ENCODE data around the gene ADCY5.
A peak's percentile ranks its signal among the peaks of the same experiment; 100 is the strongest.

The ADCY5 gene

DNA sequence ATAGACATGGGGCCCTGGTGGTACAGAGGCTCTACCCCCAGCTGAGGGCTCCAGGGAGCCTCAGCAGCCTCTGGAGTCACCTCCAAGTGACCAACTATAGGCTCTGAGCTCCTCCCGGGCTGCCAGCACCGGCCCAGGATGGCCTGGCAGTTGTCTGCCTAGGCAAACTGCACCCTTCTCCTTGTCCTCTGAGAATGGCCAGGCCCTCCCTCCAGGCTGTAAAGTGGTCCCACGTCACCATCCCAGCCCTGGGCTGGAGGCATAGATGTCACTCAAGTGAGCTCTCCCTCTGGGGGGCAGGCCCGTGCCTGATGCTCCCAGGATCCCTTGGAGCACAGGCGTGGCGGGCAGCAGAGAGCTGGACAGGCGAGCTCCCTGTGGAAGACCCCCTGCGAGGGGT lies 127.1 kb downstream of the ADCY5 start:
- Histone ChIP-seq H3K9me3 (ENCODE audit: control insufficient read depth, insufficient read depth, low read length) (no peaks in the 10 kb centered on the region), H3K27me3 (ENCODE audit: control insufficient read depth, insufficient read depth, low read length) (no peaks in the 10 kb centered on the region), H3K4me1 (ENCODE audit: control insufficient read depth, insufficient read depth, low read length) (peaks cover 12% of the 10 kb centered on the region), H3K36me3 (ENCODE audit: control insufficient read depth, insufficient read depth, low read length) (no peaks in the 10 kb centered on the region), H3K9ac (ENCODE audit: low read depth, low read length) (no peak overlapping the region), H3K4me3 (ENCODE audit: low read depth, low read length) (no peak overlapping the region)

DNA sequence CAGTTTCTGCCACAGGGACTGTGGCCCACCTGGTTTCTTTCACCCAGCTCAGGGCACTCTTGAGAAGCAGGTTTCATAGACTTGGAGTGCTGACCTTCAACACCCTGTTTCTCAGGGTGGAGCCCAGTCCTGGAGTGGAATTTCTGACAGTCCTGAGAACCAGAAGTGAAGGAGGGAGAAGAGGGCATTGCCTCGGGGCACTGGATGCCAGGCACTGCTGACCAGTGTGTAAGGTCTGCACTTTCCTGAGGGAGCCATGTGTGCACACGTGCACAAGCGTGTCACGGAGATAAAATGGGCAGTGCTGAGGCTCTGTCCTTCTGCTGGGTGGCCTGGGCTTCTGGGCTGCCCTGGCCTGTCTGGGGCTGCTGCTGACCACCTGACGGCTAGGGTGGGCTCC lies 128.7 kb downstream of the ADCY5 start:
- no peaks in the 10 kb centered on the region for H3K9me3 ChIP-seq (ENCODE audit: control insufficient read depth, insufficient read depth, low read length)

DNA sequence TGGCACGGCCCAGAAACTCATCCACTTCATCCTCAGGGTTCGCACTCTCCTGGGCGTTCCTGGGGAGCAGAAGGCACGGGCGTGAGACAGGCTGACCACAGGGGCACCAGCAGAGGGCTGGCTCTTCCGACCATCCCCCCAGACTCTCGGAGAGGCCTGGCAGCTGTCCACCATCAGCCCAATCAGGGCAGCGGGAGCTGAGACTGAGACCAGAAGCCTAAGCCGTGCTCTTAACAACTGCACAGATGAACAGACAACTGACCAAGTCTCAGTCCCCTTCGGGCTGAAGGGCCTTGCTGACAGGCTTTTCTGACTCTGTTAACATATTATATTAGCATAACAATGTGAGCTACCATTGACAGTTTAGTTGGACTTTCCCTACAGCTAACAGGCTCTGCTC lies 129.1 kb downstream of the ADCY5 start:
- Histone ChIP-seq H3K4me3 (ENCODE audit: low read depth, low read length) (no peak overlapping the region), H3K9me3 (ENCODE audit: control insufficient read depth, insufficient read depth, low read length) (no peaks in the 10 kb centered on the region), H3K4me1 (ENCODE audit: control insufficient read depth, insufficient read depth, low read length) (peaks cover 24% of the 10 kb centered on the region), H3K27me3 (ENCODE audit: control insufficient read depth, insufficient read depth, low read length) (no peaks in the 10 kb centered on the region), H3K9ac (ENCODE audit: low read depth, low read length) (peak overlapping the region; percentile 26), H3K36me3 (ENCODE audit: control insufficient read depth, insufficient read depth, low read length) (no peaks in the 10 kb centered on the region)

More for the DNA sequence above, 128.7 kb downstream of the ADCY5 start:
- H3K27me3 ChIP-seq (ENCODE audit: control insufficient read depth, insufficient read depth, low read length), result no peaks in the 10 kb centered on the region
- peaks cover 24% of the 10 kb centered on the region for H3K4me1 ChIP-seq (ENCODE audit: control insufficient read depth, insufficient read depth, low read length)
- no peak overlapping the region for H3K9ac ChIP-seq (ENCODE audit: low read depth, low read length)
- no peaks in the 10 kb centered on the region for H3K36me3 ChIP-seq (ENCODE audit: control insufficient read depth, insufficient read depth, low read length)
- peak overlapping the region; percentile 3 for H3K4me3 ChIP-seq (ENCODE audit: low read depth, low read length)

DNA sequence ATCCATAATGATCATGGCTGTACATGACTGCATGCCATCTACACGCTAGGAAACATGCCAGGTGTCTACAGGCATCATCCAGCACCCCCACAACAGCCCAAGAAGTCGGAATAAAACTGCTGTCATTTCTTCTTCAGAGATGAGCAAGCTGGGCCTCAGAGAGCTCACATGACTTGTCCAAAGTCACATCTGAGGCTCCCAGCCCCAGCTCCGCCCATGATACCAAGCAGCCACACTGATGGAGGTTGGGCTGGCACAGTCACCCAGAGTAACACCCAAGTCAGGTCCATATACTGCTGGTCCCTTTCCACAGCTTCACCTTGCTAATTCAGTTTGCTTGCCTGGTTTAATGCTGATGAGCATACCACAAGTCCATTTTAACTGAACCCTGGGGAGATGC lies 130.5 kb downstream of the ADCY5 start:
- H3K36me3 ChIP-seq (ENCODE audit: control insufficient read depth, insufficient read depth, low read length), result no peaks in the 10 kb centered on the region
- no peak overlapping the region for H3K9ac ChIP-seq (ENCODE audit: low read depth, low read length)
- H3K9me3 ChIP-seq (ENCODE audit: control insufficient read depth, insufficient read depth, low read length), result no peaks in the 10 kb centered on the region
- peaks cover 32% of the 10 kb centered on the region for H3K4me1 ChIP-seq (ENCODE audit: control insufficient read depth, insufficient read depth, low read length)
- H3K4me3 ChIP-seq (ENCODE audit: low read depth, low read length), result no peak overlapping the region
- no peaks in the 10 kb centered on the region for H3K27me3 ChIP-seq (ENCODE audit: control insufficient read depth, insufficient read depth, low read length)

DNA sequence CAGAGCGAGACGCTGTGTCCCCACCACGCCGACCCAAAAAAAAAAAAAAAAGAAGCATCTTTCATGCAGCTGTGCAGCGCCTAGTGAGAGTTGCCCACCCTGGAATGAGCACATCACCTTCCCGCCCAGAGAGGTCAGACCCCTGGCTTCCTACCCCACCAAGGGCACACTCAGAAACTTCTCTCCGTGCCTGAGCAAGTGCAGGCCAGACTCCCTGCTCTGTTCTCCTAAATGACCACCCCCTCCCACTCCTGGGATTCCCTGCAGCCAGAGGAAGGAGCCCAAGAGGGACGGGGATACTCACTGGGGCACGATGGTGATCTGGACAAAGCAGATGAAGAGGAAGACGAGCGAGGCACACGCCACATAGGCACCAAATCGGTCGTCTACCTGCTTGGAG lies 131.2 kb downstream of the ADCY5 start:
- peaks cover 32% of the 10 kb centered on the region for H3K4me1 ChIP-seq (ENCODE audit: control insufficient read depth, insufficient read depth, low read length)

DNA sequence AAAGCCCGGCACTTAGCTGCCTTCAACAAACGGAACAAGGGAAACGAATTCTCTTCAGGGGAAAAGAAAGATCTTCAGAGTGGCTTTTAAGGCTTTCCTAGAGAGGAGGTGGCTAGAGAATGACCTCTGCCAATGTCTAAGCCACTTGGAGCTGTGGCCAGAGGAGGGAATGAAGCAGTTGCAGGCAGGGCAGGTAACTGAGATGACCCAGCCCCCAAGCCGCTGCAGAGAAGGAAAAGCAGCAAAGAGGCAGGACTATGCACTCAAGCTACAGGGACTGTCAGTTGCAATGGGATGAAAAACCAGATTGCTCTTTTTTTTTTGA lies 133.7 kb downstream of the ADCY5 start:
- Histone ChIP-seq H3K4me3 (ENCODE audit: low read depth, low read length) (no peak overlapping the region), H3K9ac (ENCODE audit: low read depth, low read length) (peak overlapping the region; percentile 38), H3K4me1 (ENCODE audit: control insufficient read depth, insufficient read depth, low read length) (peaks cover 34% of the 10 kb centered on the region), H3K9me3 (ENCODE audit: control insufficient read depth, insufficient read depth, low read length) (no peaks in the 10 kb centered on the region), H3K36me3 (ENCODE audit: control insufficient read depth, insufficient read depth, low read length) (no peaks in the 10 kb centered on the region), H3K27me3 (ENCODE audit: control insufficient read depth, insufficient read depth, low read length) (no peaks in the 10 kb centered on the region)

More for the DNA sequence above, 131.2 kb downstream of the ADCY5 start:
- no peaks in the 10 kb centered on the region for H3K27me3 ChIP-seq (ENCODE audit: control insufficient read depth, insufficient read depth, low read length)
- H3K4me3 ChIP-seq (ENCODE audit: low read depth, low read length), result no peak overlapping the region
- H3K9ac ChIP-seq (ENCODE audit: low read depth, low read length), result no peak overlapping the region
- no peaks in the 10 kb centered on the region for H3K9me3 ChIP-seq (ENCODE audit: control insufficient read depth, insufficient read depth, low read length)
- H3K36me3 ChIP-seq (ENCODE audit: control insufficient read depth, insufficient read depth, low read length), result no peaks in the 10 kb centered on the region

DNA sequence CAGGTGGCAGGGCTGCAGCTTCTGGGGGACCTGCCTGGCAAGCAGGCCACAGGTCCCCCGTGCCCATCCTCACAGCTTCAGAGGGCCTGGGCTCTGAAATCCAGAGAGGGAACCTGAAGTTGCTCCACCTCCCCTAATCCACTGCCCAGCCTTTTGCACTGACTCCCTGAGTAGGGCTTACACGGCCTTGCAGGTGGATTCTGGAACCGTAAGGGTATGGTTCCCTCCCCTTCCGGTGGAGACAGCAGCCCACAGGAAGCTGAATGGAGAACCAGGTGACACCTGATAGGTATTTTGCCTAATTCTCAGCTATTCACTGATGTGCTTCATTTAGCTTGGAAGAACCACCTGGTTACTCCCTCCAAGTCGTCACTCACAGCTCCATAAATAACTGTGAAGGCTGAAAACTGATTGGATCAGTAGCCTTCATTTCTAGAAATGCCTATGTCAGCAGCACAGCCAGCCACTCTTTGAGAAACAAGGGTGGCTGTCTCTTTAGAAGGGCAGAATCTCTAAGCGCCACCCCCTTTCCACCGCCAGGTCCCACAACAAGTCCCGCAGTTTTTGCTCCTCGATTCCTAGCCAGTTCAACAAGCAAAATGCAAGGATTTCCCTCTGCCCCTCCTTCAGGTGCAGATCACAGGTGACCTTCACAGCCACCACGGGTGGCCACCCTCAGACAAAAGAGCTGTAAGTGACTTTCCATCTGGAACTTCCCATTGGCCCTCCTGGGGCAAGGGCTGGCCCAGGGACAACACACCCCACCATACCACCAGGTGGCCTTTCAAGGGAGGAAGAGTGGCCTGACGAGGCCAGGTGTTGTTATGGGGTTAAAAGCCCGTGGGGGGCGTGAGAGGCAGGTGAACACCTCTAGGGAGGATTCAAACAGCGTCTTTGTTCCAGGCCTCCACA lies 134.3 kb downstream of the ADCY5 start:
- peak overlapping the region; percentile 20 for H3K4me3 ChIP-seq (ENCODE audit: low read depth, low read length)
- peaks cover under 1% of the 10 kb centered on the region for H3K36me3 ChIP-seq (ENCODE audit: control insufficient read depth, insufficient read depth, low read length)
- H3K9ac ChIP-seq (ENCODE audit: low read depth, low read length), result peak overlapping the region; percentile 74
- H3K27me3 ChIP-seq (ENCODE audit: control insufficient read depth, insufficient read depth, low read length), result no peaks in the 10 kb centered on the region
- peaks cover 32% of the 10 kb centered on the region for H3K4me1 ChIP-seq (ENCODE audit: control insufficient read depth, insufficient read depth, low read length)
- H3K9me3 ChIP-seq (ENCODE audit: control insufficient read depth, insufficient read depth, low read length), result no peaks in the 10 kb centered on the region

DNA sequence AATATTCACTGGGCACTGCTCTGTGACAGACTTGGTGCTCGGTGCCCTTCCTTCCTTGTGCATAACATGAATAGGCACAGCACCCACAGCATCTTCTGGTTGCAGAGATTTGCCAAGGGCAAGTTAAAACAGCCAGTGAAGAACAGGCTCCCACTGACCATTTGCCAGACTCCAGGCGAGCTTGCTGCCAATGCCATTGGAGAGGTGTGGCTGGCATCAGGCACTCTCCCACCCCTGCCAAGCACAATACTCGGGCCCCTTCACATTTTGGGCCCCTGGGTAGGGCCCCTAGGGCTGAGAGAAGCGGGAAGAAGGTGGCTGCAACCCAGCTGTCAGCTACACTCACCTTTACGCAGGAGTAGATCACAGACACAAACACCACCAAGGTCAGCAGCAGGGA lies 135.0 kb downstream of the ADCY5 start:
- Histone ChIP-seq H3K36me3 (ENCODE audit: control insufficient read depth, insufficient read depth, low read length) (peaks cover 2% of the 10 kb centered on the region), H3K9me3 (ENCODE audit: control insufficient read depth, insufficient read depth, low read length) (no peaks in the 10 kb centered on the region), H3K9ac (ENCODE audit: low read depth, low read length) (peak overlapping the region; percentile 74), H3K27me3 (ENCODE audit: control insufficient read depth, insufficient read depth, low read length) (no peaks in the 10 kb centered on the region), H3K4me3 (ENCODE audit: low read depth, low read length) (peak overlapping the region; percentile 20), H3K4me1 (ENCODE audit: control insufficient read depth, insufficient read depth, low read length) (peaks cover 28% of the 10 kb centered on the region)

DNA sequence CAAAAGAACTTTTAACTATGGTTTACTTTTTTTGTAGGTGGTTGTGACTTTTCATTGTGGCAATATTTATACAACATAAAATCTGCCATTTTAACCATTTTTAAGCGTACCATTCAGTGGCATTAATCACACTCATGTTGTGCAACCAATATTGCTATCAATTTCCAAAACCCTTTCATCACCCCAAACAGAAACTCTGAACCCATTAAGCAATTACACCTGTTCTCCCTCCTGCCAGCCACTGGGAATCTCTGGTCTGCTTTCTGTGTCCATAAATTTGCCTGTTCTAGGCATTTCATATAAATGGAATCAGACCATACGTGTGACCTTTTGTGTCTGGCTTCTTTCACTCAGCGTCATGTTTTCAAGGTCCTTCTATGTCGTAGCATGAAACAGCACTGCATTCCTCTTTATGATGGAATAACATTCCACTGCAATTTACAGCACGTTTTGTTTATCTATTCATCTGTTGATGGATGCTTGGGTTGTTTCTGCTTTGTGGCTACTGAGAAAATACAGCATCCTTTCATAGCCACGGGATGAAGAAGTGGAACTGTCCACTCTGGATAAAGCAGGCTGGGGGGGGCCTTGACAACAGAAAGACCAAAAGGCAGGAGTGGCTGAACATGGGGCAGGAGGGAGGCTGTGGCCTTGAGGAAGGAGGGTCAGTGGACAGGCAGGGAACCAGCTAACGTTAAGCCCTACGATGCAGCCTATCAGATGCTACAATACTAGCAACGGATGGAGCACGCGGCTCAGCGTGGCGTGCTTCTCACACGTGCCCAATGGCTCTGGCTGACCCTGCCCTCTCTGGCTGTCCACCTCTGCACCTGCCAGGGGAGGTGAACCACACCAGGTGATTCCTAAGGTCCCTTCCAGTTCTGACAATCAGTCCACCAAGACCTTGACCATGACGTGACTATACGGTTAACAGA lies 136.3 kb downstream of the ADCY5 start:
- Histone ChIP-seq H3K9me3 (ENCODE audit: control insufficient read depth, insufficient read depth, low read length) (no peaks in the 10 kb centered on the region), H3K4me3 (ENCODE audit: low read depth, low read length) (no peak overlapping the region), H3K27me3 (ENCODE audit: control insufficient read depth, insufficient read depth, low read length) (no peaks in the 10 kb centered on the region), H3K9ac (ENCODE audit: low read depth, low read length) (no peak overlapping the region), H3K4me1 (ENCODE audit: control insufficient read depth, insufficient read depth, low read length) (peaks cover 28% of the 10 kb centered on the region), H3K36me3 (ENCODE audit: control insufficient read depth, insufficient read depth, low read length) (peaks cover 2% of the 10 kb centered on the region)

DNA sequence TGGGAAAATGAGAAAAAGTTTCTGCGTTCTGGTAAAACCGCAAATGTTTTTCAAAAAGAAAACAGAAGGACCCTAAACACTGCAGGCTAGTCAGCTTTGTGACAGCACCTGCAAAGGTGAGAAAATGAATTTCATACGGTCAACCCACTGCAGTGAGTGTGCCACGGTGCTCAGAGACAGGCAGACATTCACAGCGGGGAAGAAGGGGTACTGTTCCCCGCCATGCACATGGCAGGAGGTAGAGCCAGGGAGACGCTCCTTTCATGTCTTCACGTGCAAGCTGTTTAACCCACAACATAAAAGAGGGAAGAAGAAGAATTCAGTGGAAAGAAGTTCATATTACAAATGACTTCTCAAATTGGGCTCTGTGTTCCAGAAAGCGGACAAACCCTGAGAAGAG lies 137.7 kb downstream of the ADCY5 start:
- Histone ChIP-seq H3K36me3 (ENCODE audit: control insufficient read depth, insufficient read depth, low read length) (peaks cover 2% of the 10 kb centered on the region), H3K9ac (ENCODE audit: low read depth, low read length) (no peak overlapping the region), H3K4me1 (ENCODE audit: control insufficient read depth, insufficient read depth, low read length) (peaks cover 26% of the 10 kb centered on the region), H3K4me3 (ENCODE audit: low read depth, low read length) (no peak overlapping the region), H3K27me3 (ENCODE audit: control insufficient read depth, insufficient read depth, low read length) (no peaks in the 10 kb centered on the region), H3K9me3 (ENCODE audit: control insufficient read depth, insufficient read depth, low read length) (no peaks in the 10 kb centered on the region)

DNA sequence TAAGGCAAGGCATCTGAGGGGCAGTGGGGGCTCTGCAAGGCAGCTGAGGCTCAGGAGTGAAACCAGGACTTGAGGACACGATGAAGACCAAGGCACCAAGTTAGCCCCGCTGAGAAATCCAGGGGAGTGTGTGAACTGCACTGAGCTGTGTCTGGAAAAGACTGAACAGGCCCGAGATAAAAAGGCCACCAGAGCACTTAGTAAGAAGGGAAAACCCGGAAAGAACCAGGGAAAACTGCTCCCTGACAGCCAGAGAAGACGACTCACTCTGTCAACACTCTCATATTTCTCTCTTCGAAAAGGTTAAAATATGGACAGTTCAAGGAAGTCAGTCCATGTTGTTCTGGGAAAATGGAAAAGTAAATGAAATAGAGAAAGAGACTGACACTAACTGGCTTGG lies 138.1 kb downstream of the ADCY5 start:
- Histone ChIP-seq H3K27me3 (ENCODE audit: control insufficient read depth, insufficient read depth, low read length) (no peaks in the 10 kb centered on the region), H3K9me3 (ENCODE audit: control insufficient read depth, insufficient read depth, low read length) (no peaks in the 10 kb centered on the region), H3K9ac (ENCODE audit: low read depth, low read length) (no peak overlapping the region), H3K4me3 (ENCODE audit: low read depth, low read length) (no peak overlapping the region), H3K4me1 (ENCODE audit: control insufficient read depth, insufficient read depth, low read length) (peaks cover 21% of the 10 kb centered on the region), H3K36me3 (ENCODE audit: control insufficient read depth, insufficient read depth, low read length) (peaks cover 2% of the 10 kb centered on the region)

All from iPS-15b (cell line).